OCI-M2 (cell line): ENCODE measurements around the gene GBA2.

Experiments
- DNase-seq: peaks from one replicate; lab custom pipeline; 2025; ENCODE audit not compliant: unreplicated experiment; lab: John Stamatoyannopoulos, UW

Gene GBA2

GRCh38 chr9:35718721-35719511, 30.1 kb downstream of the GBA2 start:
- DNase-seq = no peak

DNA sequence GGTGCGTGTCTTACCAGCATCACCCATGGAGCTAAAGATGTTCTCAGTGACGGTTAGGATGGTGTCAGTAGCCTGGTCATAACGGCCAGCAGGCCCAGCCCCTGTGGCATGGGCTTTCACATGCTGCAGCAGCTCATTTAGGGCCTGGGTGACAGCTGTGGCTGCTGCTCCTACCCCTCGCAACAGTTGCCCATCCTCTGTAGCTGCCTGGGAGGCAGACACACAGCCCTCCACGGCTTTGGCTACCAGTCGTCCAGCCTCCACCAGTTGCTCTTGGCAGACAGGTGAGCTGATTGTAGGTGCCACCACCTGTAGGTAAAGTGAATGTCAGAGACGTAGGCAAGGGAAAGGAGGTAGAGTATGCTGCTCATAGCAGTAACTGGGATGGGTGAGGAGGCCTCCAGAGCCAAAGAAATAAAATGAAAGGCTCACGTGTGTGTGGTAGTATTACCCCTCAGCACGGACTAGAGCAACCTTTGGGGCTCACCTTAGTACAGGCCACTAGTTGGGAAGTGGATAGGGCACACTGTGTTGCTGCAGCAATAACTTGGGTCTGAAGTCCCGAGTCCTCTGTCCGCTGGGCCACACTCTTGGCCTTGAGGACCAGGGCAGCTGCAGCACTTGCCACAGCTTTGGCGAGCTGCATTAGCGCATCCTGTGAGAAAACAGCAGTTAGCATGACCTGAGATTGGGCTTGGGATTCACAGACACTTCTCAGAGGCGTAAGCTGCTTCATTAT, 31.7 kb downstream of the GBA2 start:
- DNase-seq = no peak

- no peak for DNase-seq
Measured at GRCh38 chr9:35716230-35716629, 32.8 kb downstream of the GBA2 start.

GRCh38 chr9:35714579-35715252, 34.3 kb downstream of the GBA2 start:
- no peak for DNase-seq

DNA sequence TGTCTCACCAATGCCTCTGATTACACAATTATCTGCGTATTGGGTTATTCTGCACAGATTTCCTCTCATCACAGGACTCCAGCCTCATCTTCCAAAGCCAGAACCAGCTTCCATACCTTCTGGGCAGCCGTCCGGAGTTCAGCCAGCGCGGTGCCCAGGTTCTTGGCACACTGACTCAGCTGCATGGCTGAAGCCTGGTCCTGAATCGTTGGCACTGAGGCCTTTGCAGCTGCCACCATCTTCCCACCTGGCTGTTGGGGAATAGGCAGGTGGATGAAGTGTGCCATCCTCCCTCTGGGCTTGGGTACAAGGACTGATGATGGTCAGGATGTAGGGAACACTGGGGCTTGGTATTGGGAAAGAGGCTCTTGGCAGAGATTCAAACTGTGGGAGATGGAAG, 34.9 kb downstream of the GBA2 start:
- no peak for DNase-seq

GRCh38 chr9:35713578-35713977, 35.5 kb downstream of the GBA2 start:
- DNase-seq = no peak

DNA sequence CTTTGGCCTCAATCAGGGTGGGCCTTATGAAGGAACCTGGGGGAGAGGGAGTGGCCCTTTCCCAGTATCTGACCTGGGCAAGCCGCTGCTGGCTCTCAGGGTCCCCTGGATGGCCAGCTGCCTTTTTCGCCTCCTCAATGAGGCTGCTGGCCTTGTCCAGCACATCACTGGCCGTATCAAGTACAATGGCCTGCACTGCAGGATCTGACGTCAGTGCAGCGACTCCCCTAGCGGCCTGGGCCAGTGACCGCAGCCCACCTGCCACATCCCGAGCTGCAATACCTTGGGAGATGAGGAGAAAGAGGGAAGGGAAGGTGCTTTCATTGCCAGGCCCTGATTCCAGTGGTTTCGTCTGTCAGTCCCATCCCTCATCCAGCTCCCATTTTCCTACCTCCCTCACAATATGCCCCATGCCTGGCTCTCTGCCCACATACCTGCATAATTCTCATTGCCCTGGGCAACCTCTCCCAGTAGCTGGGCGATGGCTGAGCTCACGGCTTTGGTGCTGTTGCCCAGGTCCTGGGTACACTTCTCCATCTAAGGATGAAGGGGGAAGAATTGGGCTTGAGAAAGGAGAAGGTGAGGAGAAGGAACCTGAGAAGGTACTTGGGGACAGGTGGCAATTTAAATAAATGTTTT, 36.1 kb downstream of the GBA2 start:
- DNase-seq = no peak

GRCh38 chr9:35711501-35712428, 37.3 kb downstream of the GBA2 start:
- no peak for DNase-seq

- no peak for DNase-seq
Measured at GRCh38 chr9:35710818-35711500, 38.1 kb downstream of the GBA2 start.

DNA sequence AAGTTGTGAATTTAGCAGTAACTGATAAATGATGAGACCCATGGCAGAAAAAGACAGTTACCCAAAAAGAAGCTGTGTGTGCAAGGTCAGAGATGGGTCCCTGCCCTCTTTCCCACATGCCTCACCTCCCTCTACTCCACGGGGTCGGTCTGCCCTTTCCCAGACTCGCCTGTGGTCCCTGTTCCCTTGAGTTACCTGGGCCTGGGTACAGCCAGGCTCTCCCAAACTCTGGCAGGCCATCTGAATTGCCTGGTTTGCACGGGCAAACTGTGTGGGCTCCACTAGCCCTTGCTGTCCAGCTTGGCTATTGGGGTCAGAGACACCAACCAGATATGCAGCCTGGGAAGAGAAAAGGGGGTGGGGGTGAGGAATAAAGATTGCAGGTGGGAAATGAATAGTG, 40.9 kb downstream of the GBA2 start:
- DNase-seq = no peak

DNA sequence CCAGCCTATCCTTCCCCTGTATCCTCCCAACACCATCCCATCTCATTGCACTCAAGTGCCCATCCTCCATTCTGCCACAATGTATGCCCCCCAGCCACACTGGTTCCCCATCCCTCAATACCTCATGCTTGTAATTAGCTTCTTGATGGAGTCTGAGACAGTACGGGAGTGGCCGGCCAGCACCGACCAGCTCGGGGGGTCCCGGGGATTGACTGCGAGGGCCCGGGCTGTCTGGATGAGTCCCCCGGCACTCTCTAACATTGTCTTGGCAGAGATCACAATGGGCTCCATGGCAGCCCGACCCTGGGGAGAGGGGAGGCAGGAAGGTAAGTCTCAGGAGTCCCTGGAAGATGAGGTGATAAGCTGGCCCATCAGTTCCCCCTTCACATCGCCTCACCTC, 42.1 kb downstream of the GBA2 start:
- no peak for DNase-seq

- DNase-seq = no peak
Measured at GRCh38 chr9:35705836-35706430, 43.1 kb downstream of the GBA2 start.

DNA sequence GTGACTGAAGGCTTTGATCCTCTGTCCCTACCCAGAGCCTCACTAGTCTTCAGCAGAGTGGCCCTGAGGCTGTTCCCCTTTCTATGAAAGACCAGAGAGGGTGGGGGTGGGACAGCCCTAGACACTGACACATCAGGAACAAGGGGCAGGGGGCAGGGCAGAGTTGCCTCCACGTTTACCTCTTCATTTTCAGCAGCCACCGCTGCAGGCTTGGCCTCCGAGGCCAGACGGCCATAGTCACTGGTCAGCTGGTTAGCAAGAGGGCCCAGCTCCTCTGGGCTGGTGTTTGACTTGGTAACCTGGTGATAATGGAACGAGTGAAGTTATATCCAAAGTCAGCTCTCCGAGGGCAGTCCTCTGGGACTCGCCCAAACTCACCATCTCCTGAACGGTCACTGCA, 43.7 kb downstream of the GBA2 start:
- DNase-seq = no peak

GRCh38 chr9:35703906-35704672, 44.9 kb downstream of the GBA2 start:
- no peak for DNase-seq

GRCh38 chr9:35702696-35703095, 46.3 kb downstream of the GBA2 start:
- DNase-seq = no peak

- no peak for DNase-seq
Measured at GRCh38 chr9:35700942-35701341, 48.1 kb downstream of the GBA2 start.

DNA sequence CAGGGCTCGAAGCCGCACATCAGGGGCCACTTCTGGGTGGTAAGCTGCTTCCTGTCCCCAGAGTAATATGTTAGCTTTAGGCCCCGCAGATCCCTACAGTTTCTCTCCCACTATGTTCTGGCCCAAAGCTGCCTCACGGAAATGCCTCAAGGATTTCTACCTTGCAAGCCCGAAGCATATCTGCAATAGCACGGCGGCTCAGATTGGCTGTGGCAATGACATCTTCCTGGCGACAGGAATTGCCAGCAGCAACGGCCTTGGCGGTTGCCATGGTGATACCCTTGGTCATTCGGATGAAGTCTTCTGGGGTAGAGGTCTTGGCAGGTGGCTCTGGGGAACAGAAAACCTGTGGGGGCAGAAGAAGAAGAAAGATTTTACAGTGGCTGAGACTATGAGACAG, 49.0 kb downstream of the GBA2 start:
- DNase-seq = no peak

- DNase-seq = no peak
Measured at GRCh38 chr9:35698231-35698630, 50.8 kb downstream of the GBA2 start.

GRCh38 chr9:35697486-35697885, 51.5 kb downstream of the GBA2 start:
- DNase-seq = no peak
